NCI-H1694 treated with DMSO at 0.1 percent for 48 hours (cell line): ENCODE measurements around the gene GOLGA6D.
"Not testable (repeated sequence)": the region's sequence is repeated elsewhere in the genome, so short reads cannot be mapped to it uniquely, and the experiment has no call there.

Experiments used
- DNase-seq: peaks from one replicate; lab custom pipeline; 2025; lab: John Stamatoyannopoulos, UW

The GOLGA6D gene

DNA sequence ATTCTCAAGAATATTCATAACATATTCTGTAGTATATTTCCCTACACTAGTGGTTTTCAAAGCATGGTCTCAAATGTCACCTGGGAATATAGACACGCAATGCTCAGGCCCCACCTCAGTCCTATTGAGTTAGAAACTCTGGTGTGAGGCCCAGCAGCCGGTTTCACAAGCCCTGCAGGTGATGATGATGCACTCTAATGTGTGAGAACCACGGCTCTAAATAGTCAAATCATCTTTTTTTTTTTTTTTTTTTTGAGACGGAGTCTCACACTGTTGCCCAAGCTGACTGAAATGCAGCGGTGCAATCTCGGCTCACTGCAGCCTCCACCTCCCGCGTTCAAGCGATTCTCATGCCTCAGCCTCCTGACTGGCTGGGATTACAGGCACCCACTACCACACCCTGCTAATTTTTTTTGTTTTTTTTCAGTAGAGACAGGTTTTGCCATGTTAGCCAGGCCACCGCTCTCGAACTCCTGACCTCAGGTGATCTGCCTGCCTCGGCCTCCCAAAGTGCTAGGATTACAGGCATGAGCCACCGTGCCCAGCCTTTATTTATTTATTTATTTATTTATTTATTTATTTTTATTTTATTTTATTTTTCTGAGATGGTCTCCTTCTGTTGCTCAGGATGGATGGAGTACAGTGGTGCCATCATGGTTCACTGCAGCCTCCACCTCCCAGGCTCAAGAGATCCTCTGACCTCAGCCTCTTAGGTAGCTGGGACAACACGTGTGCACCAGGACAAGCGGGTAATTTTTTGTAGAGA is 51.2 kb downstream of the GOLGA6D start:
- not testable (repeated sequence) for DNase-seq

- no peak for DNase-seq
These were observed 52.7 kb downstream of the GOLGA6D start for GRCh38 chr15:75335313-75335704.

- peak; percentile 65 for DNase-seq
These were observed 53.2 kb downstream of the GOLGA6D start, which contains the start of gene COMMD4 for GRCh38 chr15:75335705-75336355. Gene COMMD4, plus strand, starts transcription at chr15:75336063. Its CDS starts 27 bp downstream, at chr15:75336090.

DNA sequence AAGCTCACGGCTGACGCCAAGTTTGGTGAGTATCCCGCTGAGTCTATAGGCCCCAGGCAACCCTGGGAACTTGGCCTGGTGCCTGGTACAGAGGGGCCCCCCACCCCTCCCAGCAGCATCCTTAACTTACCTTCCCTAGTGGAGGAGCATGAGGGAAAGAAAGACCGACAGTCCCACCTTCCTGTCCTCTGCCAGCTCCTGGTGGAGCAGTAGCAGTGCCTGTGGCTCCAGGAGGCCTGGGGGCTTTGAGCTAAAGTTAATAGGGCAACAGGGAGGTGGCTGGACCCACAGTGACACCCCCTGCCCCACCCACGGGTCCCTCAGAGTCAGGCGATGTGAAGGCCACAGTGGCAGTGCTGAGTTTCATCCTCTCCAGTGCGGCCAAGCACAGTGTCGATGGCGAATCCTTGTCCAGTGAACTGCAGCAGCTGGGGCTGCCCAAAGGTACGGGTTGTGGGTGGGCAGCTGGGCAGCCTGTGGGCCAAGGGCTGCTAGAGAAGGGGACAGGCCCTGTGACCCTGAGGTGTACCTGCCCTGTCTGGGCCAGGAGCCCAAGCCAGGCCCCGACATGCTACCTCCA is 56.1 kb downstream of the GOLGA6D start:
- no peak for DNase-seq

DNA sequence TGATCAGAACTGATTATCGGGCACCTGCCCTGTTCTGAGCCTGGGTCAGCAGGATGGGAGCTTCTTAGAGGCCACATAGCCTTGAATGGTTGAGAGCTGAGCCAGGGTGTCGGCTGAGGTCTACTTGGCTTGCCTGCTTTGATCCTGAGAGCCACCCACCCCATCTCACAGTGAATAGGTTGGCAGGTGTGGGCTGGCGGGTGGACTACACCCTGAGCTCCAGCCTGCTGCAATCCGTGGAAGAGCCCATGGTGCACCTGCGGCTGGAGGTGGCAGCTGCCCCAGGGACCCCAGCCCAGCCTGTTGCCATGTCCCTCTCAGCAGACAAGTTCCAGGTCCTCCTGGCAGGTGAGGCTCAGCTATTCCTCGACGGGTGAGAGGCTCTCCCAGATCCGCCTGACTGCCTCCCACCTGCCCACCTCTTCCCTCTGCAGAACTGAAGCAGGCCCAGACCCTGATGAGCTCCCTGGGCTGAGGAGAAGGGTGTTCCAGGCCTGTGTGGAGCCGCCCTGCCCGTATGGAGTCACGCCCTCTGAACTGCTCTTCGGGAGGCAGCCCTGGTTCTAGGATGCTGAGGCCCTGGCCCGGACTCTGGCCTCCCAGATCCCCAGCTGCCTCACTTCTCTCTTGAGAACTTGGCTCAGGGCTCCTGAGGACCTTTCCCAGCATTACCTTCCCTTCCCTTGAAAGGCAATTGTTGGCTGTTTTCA is 57.1 kb downstream of the GOLGA6D start:
- DNase-seq = no peak

DNA sequence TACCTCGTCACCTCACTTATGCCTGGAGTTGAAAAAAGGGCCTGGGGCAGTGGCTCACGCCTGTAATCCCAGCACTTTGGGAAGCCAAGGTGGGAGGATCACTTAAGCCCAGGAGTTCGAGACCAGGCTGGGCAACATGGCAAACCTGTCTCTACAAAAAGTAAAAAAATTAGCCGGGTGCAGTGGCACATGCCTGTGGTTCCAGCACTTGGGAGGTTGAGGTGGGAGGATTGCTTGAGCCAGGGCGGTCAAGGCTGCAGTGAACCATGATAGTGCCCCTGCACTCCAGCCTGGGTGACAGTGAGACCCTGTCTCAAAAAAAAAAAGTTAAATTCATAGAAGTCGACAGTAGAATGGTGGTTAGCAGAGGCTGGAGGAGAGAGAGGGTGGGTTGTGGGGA is 59.6 kb downstream of the GOLGA6D start:
- no peak for DNase-seq

GRCh38 chr15:75343953-75344352 is 61.3 kb downstream of the GOLGA6D start:
- DNase-seq = not testable (repeated sequence)
